Ecto neural progenitor cell (in vitro differentiated cells): ENCODE measurements around the gene CACNA2D2.
A peak's percentile ranks its signal among the peaks of the same experiment; 100 is the strongest.

Experiments
- DNase-seq: peaks from one replicate; pipeline ENCODE4 v3.0.0-alpha.2; 2018; ENCODE audit warnings: low spot score

The CACNA2D2 gene

GRCh38 chr3:50345586-50346234, 157.7 kb downstream of the CACNA2D2 start, which contains the start of gene ZMYND10:
TSS of gene ZMYND10 (minus strand) at chr3:50345732. CDS start at chr3:50345579, 153 bp downstream.
- DNase-seq, result peak; percentile 88

- no peak for DNase-seq
Observed at GRCh38 chr3:50345008-50345407, 158.4 kb downstream of the CACNA2D2 start.

DNA sequence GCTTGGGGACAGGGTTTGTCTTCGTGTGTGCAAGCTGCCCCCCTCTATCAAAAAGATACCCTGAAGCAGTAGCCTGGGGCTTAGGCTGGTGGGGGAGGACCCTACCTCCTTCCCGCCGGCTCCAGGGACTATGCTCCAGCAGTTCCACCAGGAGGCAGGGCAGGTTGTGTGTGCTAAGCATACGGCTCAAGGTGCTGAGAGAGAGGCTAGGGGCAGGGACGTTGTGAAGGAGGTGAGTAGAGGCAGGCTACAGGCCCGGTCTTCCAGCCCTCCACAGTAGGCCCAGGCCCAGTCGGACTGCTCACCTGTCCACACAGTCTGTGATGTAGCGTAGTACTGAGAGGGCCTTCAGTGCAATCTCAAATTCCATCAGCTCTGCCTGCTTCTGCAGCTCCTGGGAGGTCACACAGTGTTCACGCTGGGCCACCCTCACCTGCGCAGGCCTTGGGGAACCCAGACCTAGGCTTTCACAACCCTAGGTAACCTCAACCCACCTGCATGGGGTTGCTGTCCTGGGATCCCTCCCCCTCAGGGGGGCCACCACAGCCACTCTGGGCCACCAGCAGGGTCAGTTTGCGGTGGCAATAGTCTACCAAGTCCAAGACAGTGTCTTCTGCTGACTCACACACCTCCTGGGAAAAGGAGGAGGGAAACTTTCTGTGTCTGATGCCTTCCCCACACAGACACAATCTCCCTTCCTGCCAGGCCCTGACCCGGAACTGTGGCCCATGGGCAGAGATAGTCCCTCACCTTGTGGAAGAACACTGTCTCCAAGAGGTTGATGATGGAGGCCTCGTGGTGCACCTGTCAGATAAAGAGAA, 160.4 kb downstream of the CACNA2D2 start:
- DNase-seq, result no peak

GRCh38 chr3:50341996-50342650, 161.3 kb downstream of the CACNA2D2 start:
- DNase-seq, result no peak

- no peak for DNase-seq
Observed at GRCh38 chr3:50341537-50341936, 161.9 kb downstream of the CACNA2D2 start.

- no peak for DNase-seq
Observed at GRCh38 chr3:50340448-50341329, 162.7 kb downstream of the CACNA2D2 start, which contains the start of gene RASSF1. TSS of gene RASSF1 (minus strand) at chr3:50340836. CDS start at chr3:50340805, 31 bp downstream.

DNA sequence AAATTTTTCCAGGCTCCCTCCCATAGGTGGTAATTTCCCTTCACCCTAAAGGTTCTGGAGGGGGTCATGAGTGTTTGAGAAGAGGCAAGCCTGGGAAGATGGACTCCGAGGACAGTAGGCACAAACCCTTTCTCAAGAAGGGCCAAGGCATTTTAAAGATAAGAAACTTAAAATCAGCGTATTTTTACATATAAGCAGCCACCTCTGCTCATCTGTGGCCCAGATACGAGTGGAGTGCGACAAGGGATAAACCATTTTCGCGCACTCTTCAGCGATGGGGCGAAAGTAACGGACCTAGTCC, 163.3 kb downstream of the CACNA2D2 start:
- no peak for DNase-seq

- no peak for DNase-seq
Observed at GRCh38 chr3:50339485-50340146, 163.8 kb downstream of the CACNA2D2 start.

DNA sequence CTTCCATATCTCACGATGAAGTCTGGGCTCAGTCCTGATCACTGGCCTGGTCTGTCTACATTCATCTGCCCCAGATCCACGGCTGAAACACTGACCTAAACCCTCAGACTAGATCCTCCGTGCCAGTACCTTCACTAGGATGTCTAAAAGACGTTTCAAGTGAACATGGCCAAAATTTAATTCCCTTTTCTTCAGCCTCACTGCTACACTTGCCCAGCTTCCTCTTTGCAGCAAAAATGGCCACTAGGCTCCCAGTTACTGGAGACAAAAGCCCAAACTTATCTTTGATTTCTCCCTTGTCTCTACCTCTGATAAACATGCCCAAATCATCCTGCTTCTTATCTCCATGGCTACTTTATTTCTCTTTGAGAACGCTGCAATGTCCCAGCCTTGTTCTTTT, 164.5 kb downstream of the CACNA2D2 start:
- DNase-seq, result no peak

- DNase-seq, result peak; percentile 99
Observed at GRCh38 chr3:50337175-50337861, 166.1 kb downstream of the CACNA2D2 start.

DNA sequence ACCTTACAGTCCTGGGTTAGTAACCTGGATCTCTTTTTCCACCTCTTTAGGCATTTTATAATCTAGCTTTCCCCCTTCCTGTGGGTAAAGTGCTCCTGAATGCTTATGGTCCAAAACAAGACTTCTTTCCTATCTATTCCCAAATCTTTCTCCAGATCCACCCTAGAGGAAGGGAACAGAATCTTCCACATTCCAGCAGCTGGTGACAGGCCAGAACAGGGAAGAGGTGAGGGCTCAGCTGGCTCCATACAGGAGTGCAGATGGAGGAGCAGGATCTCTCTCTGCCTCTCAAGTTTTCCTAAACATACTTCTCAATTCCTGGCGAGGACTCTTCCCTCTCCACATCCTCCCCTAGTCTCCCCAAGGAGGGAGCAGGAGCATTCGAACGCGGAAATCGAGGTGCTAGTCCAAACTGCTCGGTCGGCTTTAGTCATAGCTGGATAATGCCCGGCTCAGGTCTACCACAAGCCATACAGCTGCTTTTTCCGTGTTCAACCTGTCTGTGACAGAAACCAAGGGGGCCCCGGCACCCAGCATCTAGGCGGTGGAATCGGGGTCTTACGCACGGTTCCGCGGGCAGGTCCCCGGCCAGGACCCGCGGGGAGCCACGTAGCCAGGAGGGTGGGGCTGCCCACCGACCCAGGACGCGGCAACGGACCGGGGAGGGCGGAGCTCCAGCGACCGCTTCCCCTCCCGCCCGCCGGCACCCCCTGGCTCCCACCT, 166.8 kb downstream of the CACNA2D2 start:
- DNase-seq, result no peak

DNA sequence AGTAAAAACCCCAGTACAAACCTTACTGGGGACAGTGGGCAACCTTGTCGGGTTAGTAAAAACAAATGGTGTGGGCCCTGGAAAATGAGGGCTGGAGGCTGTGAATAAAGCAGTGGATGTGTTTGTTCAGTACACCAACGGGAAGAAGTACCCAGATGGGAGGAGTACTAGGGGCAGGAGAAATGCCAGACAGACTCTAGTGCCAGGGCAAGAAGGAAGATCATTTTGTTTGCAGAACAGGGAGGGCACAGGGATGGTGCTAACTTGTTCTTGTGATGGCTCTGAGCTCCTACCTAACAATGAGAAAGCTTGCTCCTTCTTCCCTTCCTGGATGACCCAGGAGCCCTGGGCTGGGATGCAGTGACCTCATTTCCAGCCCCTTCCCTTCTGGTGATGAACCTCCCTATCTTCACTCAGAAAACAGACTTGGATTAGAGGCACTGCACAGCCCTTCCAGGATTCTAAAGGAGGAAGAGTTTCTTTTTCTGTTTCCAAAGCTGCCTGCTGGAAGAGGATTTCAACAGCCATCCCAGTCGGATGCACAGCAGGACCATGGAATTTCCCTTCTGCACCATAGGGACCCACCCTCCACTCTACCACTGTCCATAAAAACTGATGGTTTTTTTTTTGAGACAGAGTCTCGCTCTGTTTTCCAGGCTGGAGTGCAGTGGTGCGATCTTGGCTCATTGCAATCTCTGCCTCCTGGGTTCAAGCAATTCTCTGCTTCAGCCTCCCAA, 168.9 kb downstream of the CACNA2D2 start:
- no peak for DNase-seq

- DNase-seq, result no peak
Observed at GRCh38 chr3:50333744-50334328, 169.6 kb downstream of the CACNA2D2 start.

DNA sequence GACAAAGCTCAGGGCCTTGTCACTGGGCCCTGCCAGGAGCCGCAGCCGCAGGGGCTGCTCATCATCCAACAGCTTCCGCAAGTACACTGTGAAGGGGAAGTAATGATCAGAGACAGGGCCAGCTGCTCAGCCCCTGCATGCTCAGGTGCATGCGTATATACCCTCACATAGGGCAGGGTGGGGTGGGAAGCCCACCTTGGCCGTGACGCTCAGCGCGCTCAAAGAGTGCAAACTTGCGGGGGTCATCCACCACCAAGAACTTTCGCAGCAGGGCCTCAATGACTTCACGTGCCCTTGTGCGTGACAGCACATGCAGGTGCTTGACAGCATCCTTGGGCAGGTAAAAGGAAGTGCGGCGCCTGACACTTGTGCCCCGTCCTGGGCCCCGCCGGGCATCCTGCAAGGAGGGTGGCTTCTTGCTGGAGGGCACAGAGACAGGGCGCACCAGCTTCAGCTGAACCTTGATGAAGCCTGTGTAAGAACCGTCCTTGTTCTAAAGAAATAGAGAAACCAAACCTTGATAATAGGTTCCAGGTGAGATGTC, 172.0 kb downstream of the CACNA2D2 start:
- DNase-seq, result no peak

DNA sequence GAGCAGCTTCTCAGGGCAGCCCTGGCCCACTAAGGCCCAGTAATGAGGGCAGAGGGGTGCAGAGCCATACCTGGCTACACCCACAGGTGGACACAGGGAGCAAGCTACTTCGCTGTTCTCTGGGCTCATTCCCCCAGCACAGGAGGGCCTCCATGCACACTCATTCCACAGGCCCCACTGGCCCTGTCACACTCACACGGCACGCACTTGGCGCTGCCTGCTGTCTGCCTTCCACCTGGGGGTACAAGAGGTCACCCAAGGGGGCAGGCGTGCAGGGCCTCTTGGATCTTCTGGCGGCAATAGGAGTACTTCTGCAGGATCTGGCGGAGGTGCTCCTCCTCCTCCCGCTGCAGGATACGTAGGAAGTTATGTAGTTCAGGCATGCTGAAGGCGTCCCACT, 173.1 kb downstream of the CACNA2D2 start:
- DNase-seq, result no peak

- DNase-seq, result peak; percentile 96
Observed at GRCh38 chr3:50327943-50328691, 175.3 kb downstream of the CACNA2D2 start, which contains the start of gene TUSC2. TSS of gene TUSC2 (minus strand) at chr3:50328223. CDS start at chr3:50328099, 124 bp downstream.

- DNase-seq, result no peak
Observed at GRCh38 chr3:50327129-50327528, 176.3 kb downstream of the CACNA2D2 start.

GRCh38 chr3:50326182-50326541, 177.3 kb downstream of the CACNA2D2 start:
- no peak for DNase-seq
